NCI-H2107 treated with DMSO at 0.1 percent for 48 hours (cell line): ENCODE measurements around the gene HSPA5.
"Not testable (repeated sequence)": the region's sequence is repeated elsewhere in the genome, so short reads cannot be mapped to it uniquely, and the experiment has no call there.

ENCODE experiments used
- DNase-seq: peaks from one replicate; lab custom pipeline; 2025; ENCODE audit not compliant: unreplicated experiment; lab: John Stamatoyannopoulos, UW

Gene HSPA5

GRCh38 chr9:125241000-125241862 lies at the start of gene HSPA5:
Gene HSPA5, minus strand, starts transcription at chr9:125241343. Its CDS starts 217 bp downstream, at chr9:125241126.
- DNase-seq, result peak; percentile 96

GRCh38 chr9:125286935-125287433 lies 45.8 kb upstream of the HSPA5 start:
- not testable (repeated sequence) for DNase-seq

- no peak for DNase-seq
These were observed 43.7 kb upstream of the HSPA5 start for GRCh38 chr9:125284855-125285254.

GRCh38 chr9:125280945-125281344 lies 39.8 kb upstream of the HSPA5 start:
- DNase-seq, result no peak

- DNase-seq, result no peak
These were observed 36.3 kb upstream of the HSPA5 start for GRCh38 chr9:125277411-125277810.

- no peak for DNase-seq
These were observed 35.6 kb upstream of the HSPA5 start for GRCh38 chr9:125276771-125277170.

- DNase-seq, result no peak
These were observed 31.6 kb upstream of the HSPA5 start for GRCh38 chr9:125272697-125273096.

GRCh38 chr9:125271081-125271480 lies 29.9 kb upstream of the HSPA5 start:
- DNase-seq, result no peak

GRCh38 chr9:125269014-125269397 lies 27.9 kb upstream of the HSPA5 start:
- DNase-seq, result no peak

- DNase-seq, result no peak
These were observed 27.4 kb upstream of the HSPA5 start for GRCh38 chr9:125268394-125269013.

- DNase-seq, result not testable (repeated sequence)
These were observed 22.9 kb upstream of the HSPA5 start for GRCh38 chr9:125264068-125264467.

- DNase-seq, result no peak
These were observed 21.3 kb upstream of the HSPA5 start for GRCh38 chr9:125262294-125262991.

- DNase-seq, result peak; percentile 53
These were observed 20.6 kb upstream of the HSPA5 start, which contains the start of gene GAPVD1 for GRCh38 chr9:125261501-125262293. Gene GAPVD1, plus strand, starts transcription at chr9:125261826. Its CDS starts 37,096 bp downstream, at chr9:125298922.

GRCh38 chr9:125260561-125260960 lies 19.4 kb upstream of the HSPA5 start:
- DNase-seq, result no peak

- DNase-seq, result no peak
These were observed 17.8 kb upstream of the HSPA5 start for GRCh38 chr9:125258832-125259534.

GRCh38 chr9:125258160-125258785 lies 17.1 kb upstream of the HSPA5 start:
- no peak for DNase-seq

GRCh38 chr9:125255781-125256391 lies 14.7 kb upstream of the HSPA5 start:
- DNase-seq, result no peak

- DNase-seq, result no peak
These were observed 13.1 kb upstream of the HSPA5 start for GRCh38 chr9:125254231-125254630.

- no peak for DNase-seq
These were observed 5.1 kb upstream of the HSPA5 start for GRCh38 chr9:125246261-125246667.
